8988T (cell line): Measurements from ENCODE around the gene CENPE.
"Not testable (repeated sequence)": the region's sequence is repeated elsewhere in the genome, so short reads cannot be mapped to it uniquely, and the experiment has no call there.

Experiments
- DNase-seq: peaks from one replicate; pipeline ENCODE4 v3.0.0; 2011

The CENPE gene

GRCh38 chr4:103198111-103198765 is at the start of gene CENPE:
Gene CENPE (minus strand): TSS chr4:103198343. CDS start chr4:103198319, 24 bp downstream.
- DNase-seq, result peak; percentile 20

GRCh38 chr4:103244251-103244650 is 46.1 kb upstream of the CENPE start:
- peak; percentile 2 for DNase-seq

GRCh38 chr4:103230938-103231337 is 32.8 kb upstream of the CENPE start:
- DNase-seq, result not testable (repeated sequence)

- DNase-seq, result not testable (repeated sequence)
These were observed 25.4 kb upstream of the CENPE start for GRCh38 chr4:103223556-103223955.

GRCh38 chr4:103207673-103208072 is 9.5 kb upstream of the CENPE start:
- DNase-seq, result no peak

- DNase-seq, result no peak
These were observed 6.0 kb upstream of the CENPE start for GRCh38 chr4:103204111-103204510.

- no peak for DNase-seq
These were observed 3.6 kb upstream of the CENPE start for GRCh38 chr4:103201724-103202123.

GRCh38 chr4:103201253-103201652 is 3.1 kb upstream of the CENPE start:
- no peak for DNase-seq

GRCh38 chr4:103199009-103199408 is 866 bp upstream of the CENPE start:
- no peak for DNase-seq

GRCh38 chr4:103197765-103198110 is 405 bp downstream of the CENPE start:
- DNase-seq, result no peak

- DNase-seq, result no peak
These were observed 4.7 kb downstream of the CENPE start for GRCh38 chr4:103193457-103193856.

- no peak for DNase-seq
These were observed 27.1 kb downstream of the CENPE start for GRCh38 chr4:103171006-103171405.

- DNase-seq, result not testable (repeated sequence)
These were observed 28.4 kb downstream of the CENPE start for GRCh38 chr4:103169750-103170149.

- DNase-seq, result no peak
These were observed 29.1 kb downstream of the CENPE start for GRCh38 chr4:103168993-103169392.

- DNase-seq, result no peak
These were observed 36.0 kb downstream of the CENPE start for GRCh38 chr4:103162176-103162575.

GRCh38 chr4:103158760-103159159 is 39.4 kb downstream of the CENPE start:
- no peak for DNase-seq

- DNase-seq, result no peak
These were observed 42.0 kb downstream of the CENPE start for GRCh38 chr4:103156106-103156505.

GRCh38 chr4:103152381-103152780 is 45.8 kb downstream of the CENPE start:
- no peak for DNase-seq

- no peak for DNase-seq
These were observed 47.5 kb downstream of the CENPE start for GRCh38 chr4:103150677-103151076.

- no peak for DNase-seq
These were observed 53.2 kb downstream of the CENPE start for GRCh38 chr4:103144926-103145325.

- no peak for DNase-seq
These were observed 60.7 kb downstream of the CENPE start for GRCh38 chr4:103137446-103137827.

- no peak for DNase-seq
These were observed 61.3 kb downstream of the CENPE start for GRCh38 chr4:103136671-103137445.

GRCh38 chr4:103129174-103129573 is 69.0 kb downstream of the CENPE start:
- no peak for DNase-seq

- DNase-seq, result no peak
These were observed 72.0 kb downstream of the CENPE start for GRCh38 chr4:103126126-103126525.

GRCh38 chr4:103123114-103123513 is 75.0 kb downstream of the CENPE start:
- no peak for DNase-seq
